Lung (tissue), 12 donors: ENCODE results near the gene FBXO44. TPM values are rescaled to one million over a fixed set of nuclear protein-coding genes. Genes with fewer than 3 reads are reported as not detected.

Source experiments
- ATAC-seq: fragments of 200-7000 bp; cut with Tn5 transposase; one replicate; pipeline ENCODE4 v1.9.1; 2020; ENCODE audit warnings: moderate number of reproducible peaks; ENCODE audit not compliant: insufficient read depth, low FRiP score
- DNase-seq, 3 donors: peaks; one replicate each; pipeline ENCODE4 v3.0.0-alpha.2; 2013 to 2017
- H3K27ac ChIP-seq, 2 donors: one replicate each; pipeline ENCODE4 v1.5.1; 2013; ENCODE audit warnings: mild to moderate bottlenecking in 2 of 2, moderate library complexity in 2 of 2, control low read depth in 1 of 2, inconsistent platforms in 1 of 2, low read depth in 1 of 2, low read length in 1 of 2
- H3K27me3 ChIP-seq, 3 donors: one replicate each; pipeline ENCODE4 v1.5.1; 2013; ENCODE audit warnings: low read length in 2 of 3; ENCODE audit not compliant: control insufficient read depth in 3 of 3, insufficient read depth in 3 of 3
- H3K36me3 ChIP-seq, 4 donors: one replicate each; pipeline ENCODE4 v1.5.1; 2013; ENCODE audit warnings: low read length in 4 of 4, mild to moderate bottlenecking in 1 of 4, moderate library complexity in 1 of 4; ENCODE audit not compliant: control insufficient read depth in 4 of 4, insufficient read depth in 4 of 4
- H3K4me1 ChIP-seq, 5 donors: one replicate each; pipeline ENCODE4 v1.5.1; 2013; ENCODE audit warnings: low read length in 5 of 5, mild to moderate bottlenecking in 2 of 5, moderate library complexity in 1 of 5; ENCODE audit not compliant: control insufficient read depth in 5 of 5, insufficient read depth in 5 of 5
- H3K4me3 ChIP-seq: one replicate; pipeline ENCODE4 v1.5.1; 2013; ENCODE audit warnings: mild to moderate bottlenecking, control low read depth, moderate library complexity
- H3K9ac ChIP-seq, 2 donors: one replicate each; pipeline ENCODE4 v1.5.1; 2013; ENCODE audit warnings: low read length in 2 of 2, control low read depth in 1 of 2; ENCODE audit not compliant: insufficient read depth in 1 of 2
- H3K9me3 ChIP-seq, 4 donors: one replicate each; pipeline ENCODE4 v1.5.1; 2013; ENCODE audit warnings: low read length in 3 of 4, mild to moderate bottlenecking in 1 of 4, moderate library complexity in 1 of 4; ENCODE audit not compliant: control insufficient read depth in 4 of 4, insufficient read depth in 3 of 4
- CTCF ChIP-seq: IDR thresholded peaks from 2 replicates; pipeline ENCODE4 v1.5.1; 2012; ENCODE audit warnings: mild to moderate bottlenecking; ENCODE audit errors: control extremely low read depth, extremely low read depth
- WGBS, 2 donors: extraction: QIAGEN DNeasy Blood & Tissue Kit; methylation state at CpG; one replicate each; pipeline ENCODE4 v1.1.7; 2013; 5-methylcytosine and 5-hydroxymethylcytosine counted together
- polyA plus RNA-seq, 2 donors: library from polyadenylated mRNA; stranded (reverse); fragments of 200-250 nt; gene quantifications; one replicate each; pipeline ENCODE4 v1.2.1, GENCODE V29; 2013
- total RNA-seq, 2 donors: library from RNA; depleted of rRNA in 1 of 2; stranded (reverse); fragments of >200 nt in 1 of 2; gene quantifications; one replicate each; pipeline ENCODE4 v1.2.1, GENCODE V29; 2014 to 2021
- donor health status: control.
- donor health status: control.
- donor health status: Bipolar disorder and iron deficiency.
- donor health status: healthy.
- donor health status: DM: yes; HTN: yes; CAD: no.

The FBXO44 gene
- total and polyA plus RNA-seq, 4 donors, result 10.6 to 19.6 (median 14.2) TPM

- no peak for DNase-seq
- Histone ChIP-seq H3K4me3 (no peak overlapping the region), H3K27ac (no peak overlapping the region), H3K9me3 (no peaks in the 10 kb centered on the region), H3K4me1 (no peaks in the 10 kb centered on the region), H3K36me3 (no peaks in the 10 kb centered on the region), H3K27me3 (peaks cover 0 to 6% (median 0%) of the 10 kb centered on the region in 3 donors), H3K9ac (no peak overlapping the region)
- WGBS, 2 donors, result 53 to 64% methylated on average over 12 of the region's 12 CpGs
- no peak for TF ChIP-seq CTCF
- no peak for ATAC-seq
Measured at GRCh38 chr1:11620405-11620804, 34.3 kb upstream of the FBXO44 start.

DNA sequence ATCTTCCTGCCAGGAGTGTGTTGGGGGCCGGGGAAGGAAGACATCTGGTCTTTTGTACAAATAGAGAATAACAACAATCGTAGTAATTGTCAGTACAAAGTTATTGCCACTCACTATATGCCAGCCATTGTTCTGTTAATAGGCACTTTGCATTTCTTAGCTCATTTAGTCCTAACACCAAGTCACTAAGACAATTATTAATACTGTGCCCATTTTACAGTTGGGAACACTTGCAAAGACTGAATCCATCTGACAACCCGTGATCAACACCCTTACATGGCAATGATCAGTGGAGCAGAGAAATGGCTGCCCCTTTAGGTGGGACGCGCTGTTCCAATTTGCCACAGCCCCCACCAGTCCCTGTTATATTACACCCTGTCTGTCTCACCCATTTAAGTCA is 33.8 kb upstream of the FBXO44 start:
- WGBS, 2 donors, result 84 to 86% methylated on average over 5 of the region's 5 CpGs
- TF ChIP-seq CTCF, result no peak
- H3K9ac ChIP-seq, result no peak overlapping the region
- DNase-seq (no peak), ATAC-seq (no peak)
- peaks cover 0 to 6% (median 0%) of the 10 kb centered on the region in 3 donors for H3K27me3 ChIP-seq
- no peak overlapping the region for H3K27ac ChIP-seq
- no peaks in the 10 kb centered on the region for H3K9me3 ChIP-seq
- H3K4me1 ChIP-seq, result no peaks in the 10 kb centered on the region
- H3K4me3 ChIP-seq, result no peak overlapping the region
- H3K36me3 ChIP-seq, result no peaks in the 10 kb centered on the region

GRCh38 chr1:11622398-11622797 is 32.3 kb upstream of the FBXO44 start:
- 53 to 59% methylated on average over 3 of the region's 3 CpGs for WGBS, 2 donors
- no peak for ATAC-seq
- no peaks in the 10 kb centered on the region for H3K36me3 ChIP-seq
- DNase-seq, result no peak
- no peak overlapping the region for H3K4me3 ChIP-seq
- H3K27me3 ChIP-seq, result peaks cover 0 to 6% (median 0%) of the 10 kb centered on the region in 3 donors
- no peaks in the 10 kb centered on the region for H3K4me1 ChIP-seq
- H3K9me3 ChIP-seq, result no peaks in the 10 kb centered on the region
- no peak for TF ChIP-seq CTCF
- H3K27ac ChIP-seq, result no peak overlapping the region
- no peak overlapping the region for H3K9ac ChIP-seq

GRCh38 chr1:11623702-11624101 is 31.0 kb upstream of the FBXO44 start:
- H3K9ac ChIP-seq, result no peak overlapping the region
- no peak for DNase-seq
- H3K27me3 ChIP-seq, result peaks cover 0 to 3% (median 0%) of the 10 kb centered on the region in 3 donors
- no peak for ATAC-seq
- no peaks in the 10 kb centered on the region for H3K4me1 ChIP-seq
- H3K36me3 ChIP-seq, result no peaks in the 10 kb centered on the region
- no peak for TF ChIP-seq CTCF
- peaks cover 0 to under 1% (median 0%) of the 10 kb centered on the region in 4 donors for H3K9me3 ChIP-seq
- H3K4me3 ChIP-seq, result no peak overlapping the region
- 79 to 83% methylated on average over 8 of the region's 8 CpGs for WGBS, 2 donors
- H3K27ac ChIP-seq, result no peak overlapping the region
